Brain microvascular endothelial cell (primary cell): ENCODE data around the gene C1QTNF12.

ENCODE experiments used
- DNase-seq: peaks from one replicate; pipeline ENCODE4 v3.0.0-alpha.2; 2020
- H3K27ac ChIP-seq: fragments of 250-450 bp; sonication (Bioruptor Pico); 2 replicates; pipeline ENCODE4 v1.5.1; 2020; ENCODE audit warnings: mild to moderate bottlenecking, moderate library complexity
- H3K27me3 ChIP-seq: fragments of 250-450 bp; sonication (Bioruptor Pico); replicated peaks from 2 replicates; pipeline ENCODE4 v1.5.1; 2020; ENCODE audit warnings: mild to moderate bottlenecking
- H3K36me3 ChIP-seq: fragments of 250-450 bp; sonication (Bioruptor Pico); replicated peaks from 2 replicates; pipeline ENCODE4 v1.5.1; 2020; ENCODE audit warnings: mild to moderate bottlenecking
- H3K4me3 ChIP-seq: 2 replicates; pipeline ENCODE4 v1.5.1; 2011; ENCODE audit warnings: low read depth, mild to moderate bottlenecking, control low read depth, low read length, moderate library complexity
- in situ Hi-C: cut with HindIII; loops from 2 replicates; pipeline ENCODE4 v1.10.0; 2017; ENCODE audit warnings: low sequenced_read_pairs, low pct_ligation_motif_present
- TF ChIP-seq, protein P1 (sequence below): IDR thresholded peaks from 2 replicates; pipeline ENCODE4 v1.5.1; 2011; ENCODE audit warnings: low read depth, mild to moderate bottlenecking, moderate library complexity, low read length, control low read depth, inconsistent platforms; ENCODE audit errors: missing control alignments

The C1QTNF12 gene

DNA sequence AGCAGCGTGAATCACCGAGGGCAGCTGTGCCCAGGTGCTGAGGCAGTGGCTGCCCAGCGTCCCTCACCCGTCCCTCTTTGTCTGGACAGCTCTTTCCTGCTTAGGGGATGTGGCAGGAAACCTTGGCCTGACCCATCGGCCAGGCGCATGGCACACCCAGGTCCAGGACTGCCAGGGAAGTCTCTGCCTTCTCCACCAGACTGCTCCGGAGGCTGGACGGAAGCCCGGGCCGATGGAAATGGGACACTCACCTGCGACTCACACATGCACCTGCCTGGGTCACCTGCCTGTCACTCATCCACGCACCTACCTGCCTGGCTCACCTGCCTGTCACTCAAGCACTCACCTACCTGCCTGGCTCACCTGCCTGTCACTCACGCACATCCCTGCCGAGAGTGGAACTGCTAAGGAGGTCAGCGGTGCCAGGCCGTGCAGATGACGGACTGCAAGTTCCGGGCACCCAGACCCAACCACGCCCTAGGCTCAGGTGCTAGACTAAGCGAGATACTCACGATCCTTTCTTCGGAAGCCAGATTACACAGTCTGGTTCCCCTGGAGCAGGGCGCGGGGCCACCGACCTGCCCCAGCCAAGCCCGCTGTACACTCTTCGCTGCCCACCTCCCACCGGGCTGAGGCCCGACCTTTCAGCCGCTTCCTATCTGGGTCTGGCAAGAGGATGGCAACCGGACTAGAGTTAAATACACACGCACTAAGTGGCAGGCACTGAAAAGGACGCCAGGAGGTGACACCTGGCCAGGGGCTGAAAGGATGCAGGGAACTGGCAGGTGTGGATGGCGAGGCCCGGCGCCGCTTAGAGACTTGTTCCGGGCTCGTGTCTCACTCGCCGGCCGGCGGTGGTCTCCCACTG lies 26.1 kb upstream of the C1QTNF12 start:
- Histone ChIP-seq H3K4me3 (peak overlapping the region; percentile 80), H3K36me3 (peaks cover 17% of the 10 kb centered on the region), H3K27me3 (no peaks in the 10 kb centered on the region), H3K27ac (peak overlapping the region; percentile 88)
- in situ Hi-C loops, result no loop called here
- TF ChIP-seq, protein P1, sequence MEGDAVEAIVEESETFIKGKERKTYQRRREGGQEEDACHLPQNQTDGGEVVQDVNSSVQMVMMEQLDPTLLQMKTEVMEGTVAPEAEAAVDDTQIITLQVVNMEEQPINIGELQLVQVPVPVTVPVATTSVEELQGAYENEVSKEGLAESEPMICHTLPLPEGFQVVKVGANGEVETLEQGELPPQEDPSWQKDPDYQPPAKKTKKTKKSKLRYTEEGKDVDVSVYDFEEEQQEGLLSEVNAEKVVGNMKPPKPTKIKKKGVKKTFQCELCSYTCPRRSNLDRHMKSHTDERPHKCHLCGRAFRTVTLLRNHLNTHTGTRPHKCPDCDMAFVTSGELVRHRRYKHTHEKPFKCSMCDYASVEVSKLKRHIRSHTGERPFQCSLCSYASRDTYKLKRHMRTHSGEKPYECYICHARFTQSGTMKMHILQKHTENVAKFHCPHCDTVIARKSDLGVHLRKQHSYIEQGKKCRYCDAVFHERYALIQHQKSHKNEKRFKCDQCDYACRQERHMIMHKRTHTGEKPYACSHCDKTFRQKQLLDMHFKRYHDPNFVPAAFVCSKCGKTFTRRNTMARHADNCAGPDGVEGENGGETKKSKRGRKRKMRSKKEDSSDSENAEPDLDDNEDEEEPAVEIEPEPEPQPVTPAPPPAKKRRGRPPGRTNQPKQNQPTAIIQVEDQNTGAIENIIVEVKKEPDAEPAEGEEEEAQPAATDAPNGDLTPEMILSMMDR, result no peak
- DNase-seq, result no peak

DNA sequence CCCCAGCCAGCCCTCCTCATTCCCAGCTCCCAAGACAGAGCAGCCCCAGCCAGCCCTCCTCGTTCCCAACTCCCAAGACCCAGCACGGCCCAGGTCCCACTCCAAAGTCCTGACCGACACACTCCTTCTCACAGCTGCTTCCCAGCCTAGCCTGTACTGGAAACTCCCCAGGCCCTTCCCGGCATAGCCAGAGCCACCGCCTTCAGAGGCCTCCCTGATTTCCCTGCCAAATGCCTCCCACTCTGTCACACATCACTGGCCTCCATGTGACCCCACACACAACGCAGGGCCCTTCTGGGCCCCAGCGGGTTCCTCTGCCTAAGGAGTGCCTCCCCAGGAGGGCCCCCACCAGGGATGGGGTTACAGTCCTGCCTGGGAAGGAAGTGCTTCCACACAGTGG lies 24.3 kb upstream of the C1QTNF12 start:
- DNase-seq, result no peak
- TF ChIP-seq, protein P1, result no peak
- in situ Hi-C loops, result no loop called here
- H3K27ac ChIP-seq, result peak overlapping the region; percentile 49
- H3K27me3 ChIP-seq, result no peaks in the 10 kb centered on the region
- no peak overlapping the region for H3K4me3 ChIP-seq
- H3K36me3 ChIP-seq, result peaks cover 25% of the 10 kb centered on the region

DNA sequence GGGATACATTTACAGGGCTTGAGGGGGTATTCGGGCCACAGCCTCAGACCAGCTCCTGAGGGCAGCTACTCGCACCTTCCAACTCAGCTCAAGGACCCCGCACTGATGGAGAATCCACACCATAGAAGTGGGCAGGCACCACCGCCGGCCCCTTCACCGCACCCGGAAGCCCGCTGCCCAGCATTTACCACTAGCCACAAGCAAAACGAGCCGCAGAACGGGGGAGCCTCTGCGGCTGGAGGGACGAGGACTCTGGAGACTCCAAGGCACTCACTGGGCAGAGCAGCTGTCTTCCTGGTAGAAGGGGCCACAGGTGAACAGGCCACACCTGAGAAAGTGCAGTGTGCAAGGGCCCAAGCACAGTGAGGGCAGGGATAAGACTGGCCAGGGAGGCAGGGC lies 21.8 kb upstream of the C1QTNF12 start:
- in situ Hi-C loops, result no loop called here
- no peak overlapping the region for H3K27ac ChIP-seq
- DNase-seq, result no peak
- peaks cover 27% of the 10 kb centered on the region for H3K36me3 ChIP-seq
- no peaks in the 10 kb centered on the region for H3K27me3 ChIP-seq
- H3K4me3 ChIP-seq, result no peak overlapping the region
- TF ChIP-seq, protein P1, result no peak

DNA sequence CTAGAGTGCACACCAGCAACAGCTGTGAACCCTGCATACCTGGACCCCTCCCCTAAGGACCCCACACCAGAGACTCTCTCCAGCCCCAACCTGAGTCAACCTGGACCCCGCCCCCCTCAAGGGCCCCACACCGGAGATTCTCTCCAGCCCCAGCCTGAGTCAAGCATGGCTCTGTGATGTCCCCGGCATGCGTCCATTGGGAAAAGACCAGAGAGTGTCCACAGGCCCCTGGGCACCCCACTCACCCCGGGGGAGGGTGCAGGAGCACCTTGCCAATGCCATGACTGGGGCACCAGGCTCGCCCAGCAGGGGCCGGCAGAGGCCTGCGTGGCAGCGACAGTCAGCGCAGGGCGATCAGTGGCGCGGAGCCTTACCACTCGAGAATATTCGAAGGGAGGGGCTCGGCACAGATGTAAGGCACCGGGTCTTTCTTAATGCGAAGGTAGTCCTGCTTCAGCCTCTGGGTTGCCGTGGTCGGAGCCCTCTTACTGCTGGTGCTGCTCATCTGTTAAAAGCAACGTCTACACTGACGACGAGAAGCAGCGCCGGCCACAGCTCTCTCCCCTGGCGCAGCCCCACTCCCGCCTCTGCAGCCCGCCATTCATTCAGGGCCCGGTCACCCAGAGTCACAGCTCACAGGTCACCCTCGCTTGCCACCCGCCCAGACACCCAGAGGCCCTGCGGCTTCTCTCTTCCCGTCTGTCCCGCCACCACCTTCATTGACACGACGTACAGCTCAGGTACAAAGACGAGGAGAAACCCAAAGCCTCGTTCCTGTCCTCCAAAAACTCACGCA lies 21.2 kb upstream of the C1QTNF12 start:
- DNase-seq, result no peak
- in situ Hi-C loops, result no loop called here
- H3K27me3 ChIP-seq, result no peaks in the 10 kb centered on the region
- H3K4me3 ChIP-seq, result no peak overlapping the region
- TF ChIP-seq, protein P1, result no peak
- H3K36me3 ChIP-seq, result peaks cover 31% of the 10 kb centered on the region
- no peak overlapping the region for H3K27ac ChIP-seq

DNA sequence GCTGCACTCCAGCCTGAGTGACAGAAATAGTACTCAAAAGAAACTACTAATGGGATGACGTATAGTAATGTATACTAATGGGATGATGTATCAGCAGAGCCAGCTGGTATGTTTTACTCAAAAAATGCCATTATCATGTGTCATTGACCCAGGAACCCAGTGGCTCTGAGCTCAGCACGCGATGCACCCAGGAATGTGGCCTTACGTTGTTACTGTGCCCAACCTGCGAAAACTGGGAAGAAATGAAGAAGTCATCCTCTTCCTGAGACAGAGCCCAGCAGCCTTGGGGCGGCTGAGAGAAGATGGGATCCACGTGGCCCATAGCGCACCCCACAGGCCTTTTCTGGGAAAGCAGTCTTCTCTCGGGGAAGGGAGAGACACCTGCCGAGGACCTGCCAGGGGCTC lies 18.3 kb upstream of the C1QTNF12 start:
- DNase-seq, result peak; percentile 98
- Histone ChIP-seq H3K4me3 (no peak overlapping the region), H3K27me3 (no peaks in the 10 kb centered on the region), H3K27ac (peak overlapping the region; percentile 85), H3K36me3 (peaks cover 43% of the 10 kb centered on the region)
- TF ChIP-seq, protein P1, result peak; percentile 82
- in situ Hi-C loops, result no loop called here
